ENCODE data around the gene LARGE1. TPM values are rescaled to one million over a fixed set of nuclear protein-coding genes. Genes with fewer than 3 reads are reported as not detected.

Gene LARGE1
- total and polyA plus RNA-seq, 9 of the 15 experiments (the other 6 are each of a cell fraction or from before 2014, with no cell fraction given) = 0.01 to 0.66 (median 0.14) TPM; not detected in 2

DNA sequence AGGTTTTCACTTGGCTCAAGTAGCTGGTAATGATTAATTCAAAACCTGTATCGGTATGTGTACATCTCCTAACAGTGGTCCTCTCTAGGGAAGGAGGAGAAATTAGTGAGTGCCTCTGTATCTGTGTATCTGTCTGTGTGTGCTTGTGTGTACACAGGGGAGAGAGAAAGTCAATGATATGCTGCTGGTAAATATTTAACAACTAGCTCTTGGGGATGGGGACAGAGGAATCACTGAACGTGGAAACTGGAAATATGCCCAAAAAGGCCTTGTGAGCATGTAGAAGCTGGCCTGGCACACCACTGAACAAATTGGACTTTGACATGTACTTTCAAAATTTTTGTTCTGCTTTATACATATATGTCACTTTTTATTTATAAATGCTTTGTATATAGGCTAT, 648.1 kb downstream of the LARGE1 start:
- FAIRE-seq = no peak
- in situ Hi-C loops (cut with MboI) = no loop called here
- BruUV-seq (replicated peaks) = no TSS peak
- H3K4me3 ChIP-seq = no peak overlapping the region
- H3K9me3 ChIP-seq (replicated peaks; ENCODE audit: control insufficient read depth, insufficient read depth, low read depth, low read length) = no peaks in the 10 kb centered on the region
- no peaks in the 10 kb centered on the region for H4K20me1 ChIP-seq (replicated peaks; ENCODE audit: control insufficient read depth, insufficient read depth, low read length)
- ATAC-seq = no peak
- CTCF ChIA-PET (ENCODE audit: low intra/inter-chr PET ratio) = no interaction called here
- WGBS (ENCODE audit: insufficient coverage, low coverage, missing lambda C conversion rate) = 0% methylated on average over 1 of the region's 2 CpGs
- no peak overlapping the region for H3K4me2 ChIP-seq (ENCODE audit: insufficient read depth, low read length)
- H3K4me1 ChIP-seq (replicated peaks in 1 of 2; ENCODE audit: control insufficient read depth in 2 of 2, insufficient read depth in 2 of 2, low read length in 2 of 2) = no peaks in the 10 kb centered on the region
- H3K9me1 ChIP-seq (ENCODE audit: control insufficient read depth, insufficient read depth, low read length) = no peaks in the 10 kb centered on the region
- H3K36me3 ChIP-seq (ENCODE audit: control insufficient read depth, insufficient read depth, low read length) = no peaks in the 10 kb centered on the region
- intact Hi-C loops (cut with micrococcal nuclease) = no loop called here
- no peaks in the 10 kb centered on the region for H3K27me3 ChIP-seq (ENCODE audit: control insufficient read depth in 2 of 2, insufficient read depth in 2 of 2, low read length in 2 of 2)
- TF ChIP-seq FOXK2 (conservative IDR thresholded peaks at IDR 0.05 in 1 of 2, IDR thresholded peaks at IDR 0.05 in 1 of 2; ENCODE audit: low read depth in 2 of 2) (no peak), SIN3A (IDR thresholded peaks at IDR 0.05; ENCODE audit: borderline replicate concordance in 2 of 2, control insufficient read depth in 1 of 2, low read depth in 2 of 2, low read length in 2 of 2) (no peak), PML (IDR thresholded peaks at IDR 0.05; ENCODE audit: low read length) (no peak), JUND (IDR thresholded peaks at IDR 0.05; ENCODE audit: borderline replicate concordance, low read depth, low read length) (no peak), JUND (tag; IDR thresholded peaks at IDR 0.05; ENCODE audit: borderline replicate concordance, low read depth, low read length) (no peak), TBL1XR1 (IDR thresholded peaks at IDR 0.05; ENCODE audit: low read length in 2 of 2) (no peak), TEAD2 (tag; IDR thresholded peaks at IDR 0.05) (no peak)
- TF ChIP-seq, protein P1, sequence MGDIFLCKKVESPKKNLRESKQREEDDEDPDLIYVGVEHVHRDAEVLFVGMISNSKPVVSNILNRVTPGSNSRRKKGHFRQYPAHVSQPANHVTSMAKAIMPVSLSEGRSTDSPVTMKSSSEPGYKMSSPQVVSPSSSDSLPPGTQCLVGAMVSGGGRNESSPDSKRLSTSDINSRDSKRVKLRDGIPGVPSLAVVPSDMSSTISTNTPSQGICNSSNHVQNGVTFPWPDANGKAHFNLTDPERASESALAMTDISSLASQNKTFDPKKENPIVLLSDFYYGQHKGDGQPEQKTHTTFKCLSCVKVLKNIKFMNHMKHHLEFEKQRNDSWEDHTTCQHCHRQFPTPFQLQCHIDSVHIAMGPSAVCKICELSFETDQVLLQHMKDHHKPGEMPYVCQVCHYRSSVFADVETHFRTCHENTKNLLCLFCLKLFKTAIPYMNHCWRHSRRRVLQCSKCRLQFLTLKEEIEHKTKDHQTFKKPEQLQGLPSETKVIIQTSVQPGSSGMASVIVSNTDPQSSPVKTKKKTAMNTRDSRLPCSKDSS (IDR thresholded peaks at IDR 0.05; ENCODE audit: low read depth, partially characterized antibody) = no peak
- DNase-seq (ENCODE audit: extremely low read depth in 1 of 4, low spot score in 3 of 4) = no peak
- POLR2A ChIA-PET = no interaction called here
- no peak overlapping the region for H2AFZ ChIP-seq (ENCODE audit: low read depth, low read length)
- no peak overlapping the region for H3K27ac ChIP-seq (ENCODE audit: extremely low read depth, low read depth, low read length)
- H3K9ac ChIP-seq (ENCODE audit: insufficient read depth in 1 of 2, low read depth in 2 of 2, low read length in 2 of 2) = no peak overlapping the region
- no peaks in the 10 kb centered on the region for H3K79me2 ChIP-seq (ENCODE audit: control insufficient read depth, insufficient read depth, low read length)

Measured in K562 (cell line).